ENCODE data around the gene KCNK3.

KCNK3 gene

GRCh38 chr2:26772064-26773001, 79.8 kb downstream of the KCNK3 start:
- Mint-ChIP-seq H3K9me3 (no peaks in the 10 kb centered on the region), H3K36me3 (peaks cover 21% of the 10 kb centered on the region), H3K4me3 (no peak overlapping the region), H3K27ac (no peak overlapping the region), H3K27me3 (no peaks in the 10 kb centered on the region), H3K4me1 (peaks cover 24% of the 10 kb centered on the region)
- no peak for ATAC-seq

DNA sequence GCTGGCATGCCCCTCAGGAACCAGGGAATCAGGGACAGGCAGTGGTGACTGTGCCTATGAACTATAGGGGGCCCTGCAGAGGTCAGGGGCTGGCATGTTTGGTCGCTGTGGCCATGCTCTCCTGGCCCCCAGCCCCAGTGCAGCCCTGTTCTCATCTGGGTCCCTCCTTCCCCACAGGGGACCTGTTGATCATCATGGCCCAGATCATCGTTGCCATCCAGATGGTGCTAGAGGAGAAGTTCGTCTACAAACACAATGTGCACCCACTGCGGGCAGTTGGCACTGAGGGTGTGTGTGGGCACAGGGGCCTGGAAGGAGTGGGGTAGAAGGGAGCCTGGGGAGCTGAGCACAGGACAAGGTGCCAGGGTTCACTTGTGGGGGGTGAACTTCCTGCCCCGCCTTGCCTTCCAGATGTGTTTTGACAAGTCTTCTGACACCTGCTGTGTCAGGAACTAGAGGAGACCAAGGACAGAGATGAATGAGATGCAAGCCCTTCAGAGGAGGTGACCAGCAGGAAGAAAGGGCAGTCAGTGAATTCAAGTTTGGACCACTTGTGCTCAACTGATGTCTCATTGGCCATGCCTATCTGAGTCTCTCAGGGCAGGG, 83.8 kb downstream of the KCNK3 start:
- Mint-ChIP-seq H3K36me3 (peaks cover 60% of the 10 kb centered on the region), H3K4me1 (peaks cover 3% of the 10 kb centered on the region), H3K27me3 (no peaks in the 10 kb centered on the region), H3K27ac (no peak overlapping the region), H3K4me3 (no peak overlapping the region), H3K9me3 (no peaks in the 10 kb centered on the region)
- no peak for ATAC-seq

DNA sequence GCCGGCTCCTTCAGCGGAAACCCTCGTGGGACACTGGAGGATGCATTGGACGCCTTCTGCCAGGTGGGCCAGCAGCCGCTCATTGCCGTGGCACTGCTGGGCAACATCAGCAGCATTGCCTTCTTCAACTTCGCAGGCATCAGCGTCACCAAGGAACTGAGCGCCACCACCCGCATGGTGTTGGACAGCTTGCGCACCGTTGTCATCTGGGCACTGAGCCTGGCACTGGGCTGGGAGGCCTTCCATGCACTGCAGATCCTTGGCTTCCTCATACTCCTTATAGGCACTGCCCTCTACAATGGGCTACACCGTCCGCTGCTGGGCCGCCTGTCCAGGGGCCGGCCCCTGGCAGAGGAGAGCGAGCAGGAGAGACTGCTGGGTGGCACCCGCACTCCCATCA, 85.6 kb downstream of the KCNK3 start:
- Mint-ChIP-seq H3K36me3 (peaks cover 64% of the 10 kb centered on the region), H3K27ac (no peak overlapping the region), H3K4me1 (no peaks in the 10 kb centered on the region), H3K4me3 (no peak overlapping the region), H3K27me3 (no peaks in the 10 kb centered on the region), H3K9me3 (no peaks in the 10 kb centered on the region)
- no peak for ATAC-seq

GRCh38 chr2:26778507-26778906, 86.0 kb downstream of the KCNK3 start:
- ATAC-seq = no peak
- Mint-ChIP-seq H3K27me3 (no peaks in the 10 kb centered on the region), H3K27ac (no peak overlapping the region), H3K4me1 (no peaks in the 10 kb centered on the region), H3K9me3 (no peaks in the 10 kb centered on the region), H3K4me3 (no peak overlapping the region), H3K36me3 (peaks cover 64% of the 10 kb centered on the region)

GRCh38 chr2:26780203-26780760, 87.8 kb downstream of the KCNK3 start:
- Mint-ChIP-seq H3K9me3 (no peaks in the 10 kb centered on the region), H3K27me3 (no peaks in the 10 kb centered on the region), H3K36me3 (peaks cover 59% of the 10 kb centered on the region), H3K4me1 (no peaks in the 10 kb centered on the region), H3K4me3 (no peak overlapping the region), H3K27ac (no peak overlapping the region)
- ATAC-seq = no peak

Data from stimulated activated memory B cell treated with anti-CD40 and anti-IgM and Interleukin-4, amounts not matched to agents 10 μg/mL and 1 μg/mL and 100 μg/mL, for 72 hours (primary cell).